HG03521 (cell line): ENCODE results near the gene POMGNT1.

Experiments used
- ATAC-seq: cut with Tn5 transposase; IDR thresholded peaks from one replicate; pipeline ENCODE4 v1.9.1; 2021; ENCODE audit warnings: mild to moderate bottlenecking, moderate library complexity; ENCODE audit not compliant: unreplicated experiment

Gene POMGNT1

GRCh38 chr1:46211051-46211450, 12.8 kb upstream of the POMGNT1 start:
- no peak for ATAC-seq

DNA sequence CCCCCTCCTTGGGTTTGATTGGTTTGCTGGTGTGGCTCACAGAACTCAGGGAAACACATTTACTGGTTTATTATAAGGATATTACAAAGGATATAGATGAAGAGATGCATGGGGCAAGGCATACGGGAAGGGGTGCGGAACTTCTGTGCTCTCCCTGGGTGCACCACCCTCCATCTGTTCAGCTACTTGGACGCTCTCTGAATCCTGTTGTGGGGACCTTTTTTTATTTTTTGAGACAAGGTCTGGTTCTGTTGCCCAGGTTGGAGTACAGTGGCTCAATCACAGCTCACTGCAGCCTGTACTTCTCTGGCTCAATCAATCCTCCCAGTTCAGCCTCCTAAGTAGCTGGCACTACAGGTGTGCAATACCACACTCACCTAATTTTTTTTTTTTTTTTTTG, 12.3 kb upstream of the POMGNT1 start:
- no peak for ATAC-seq

DNA sequence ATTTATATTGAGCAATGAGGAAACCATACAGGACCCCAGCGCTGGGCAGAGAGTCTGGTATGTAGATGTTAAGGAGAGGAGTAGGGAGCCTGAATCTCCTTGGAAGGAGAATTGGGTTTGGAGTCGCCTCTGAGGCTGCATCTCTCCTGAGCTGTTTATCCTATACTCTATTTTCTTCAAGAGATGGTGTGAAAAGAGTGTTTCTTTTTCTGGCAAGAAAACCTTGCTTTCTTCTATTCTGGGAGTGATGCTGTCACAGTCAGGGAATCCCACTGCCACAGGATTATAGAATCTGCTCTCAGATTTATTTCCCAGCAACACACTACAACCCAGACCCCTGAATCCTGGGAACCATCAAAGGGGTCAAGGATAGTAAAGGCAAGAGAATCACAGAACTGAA, 8.2 kb upstream of the POMGNT1 start:
- no peak for ATAC-seq

DNA sequence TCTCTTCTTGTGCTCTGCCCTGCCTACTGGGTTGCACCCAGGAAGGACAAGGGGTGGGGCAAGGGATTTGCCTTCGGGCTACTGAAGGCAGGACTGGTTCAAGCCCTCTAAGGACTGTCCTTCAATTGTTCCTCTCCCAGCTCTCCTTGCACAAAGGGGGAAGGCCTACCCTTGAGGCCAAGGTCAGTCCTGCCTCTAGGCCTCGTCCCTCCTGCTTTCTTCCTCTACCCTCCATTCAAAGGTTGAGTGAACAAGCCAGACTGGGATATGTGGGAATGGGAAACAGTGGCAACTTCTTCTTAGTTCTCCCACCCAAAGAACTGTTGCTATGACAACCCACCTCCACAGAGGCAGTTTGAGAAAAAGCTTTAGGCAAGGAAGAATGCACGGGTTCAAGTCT, 7.6 kb upstream of the POMGNT1 start:
- no peak for ATAC-seq

GRCh38 chr1:46205141-46205540, 6.9 kb upstream of the POMGNT1 start:
- ATAC-seq: no peak

- ATAC-seq: no peak
Measured at GRCh38 chr1:46204406-46204742, 6.1 kb upstream of the POMGNT1 start.

- ATAC-seq: no peak
Measured at GRCh38 chr1:46203738-46204405, 5.6 kb upstream of the POMGNT1 start.

- no peak for ATAC-seq
Measured at GRCh38 chr1:46199233-46199749, 1.1 kb upstream of the POMGNT1 start.

DNA sequence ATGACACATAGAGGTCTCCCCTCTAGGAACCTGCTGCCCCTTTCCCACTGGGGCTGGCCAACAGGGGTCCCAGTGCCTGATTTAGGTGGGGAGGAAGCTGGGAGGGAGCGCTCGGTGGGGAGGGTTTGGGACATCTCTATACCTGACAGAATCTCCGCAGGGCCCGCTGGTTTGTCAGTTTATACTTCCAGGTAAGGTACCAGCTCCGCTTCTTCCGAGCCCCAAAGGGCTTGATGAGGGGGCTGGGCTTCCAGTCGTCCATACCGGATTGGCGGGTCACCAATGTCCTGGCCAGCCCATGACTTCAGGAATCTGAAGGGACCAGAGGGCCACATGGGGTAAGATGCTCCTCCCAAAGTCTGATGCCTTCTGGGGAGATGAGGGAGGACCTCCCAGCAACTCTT, 672 bp downstream of the POMGNT1 start:
- ATAC-seq: no peak

DNA sequence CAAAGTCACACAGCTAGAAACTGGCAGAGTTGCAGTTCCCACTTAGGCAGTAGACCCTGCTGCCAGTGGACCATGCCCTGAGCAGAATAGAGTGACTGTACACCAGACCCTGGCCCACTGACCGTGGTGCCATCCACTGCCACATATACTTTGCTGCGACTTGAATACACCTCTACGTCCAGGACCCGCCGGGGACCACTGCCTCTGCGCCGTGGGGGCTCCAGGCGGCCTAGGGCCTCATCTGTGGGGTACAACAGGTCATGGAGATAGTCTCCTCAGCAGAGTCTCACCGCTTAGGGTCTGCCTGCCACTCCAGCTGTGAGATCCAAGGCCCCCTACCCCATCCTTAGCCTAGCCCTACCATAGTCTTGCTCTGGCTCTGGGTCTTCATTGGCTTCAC, 1.6 kb downstream of the POMGNT1 start:
- ATAC-seq: no peak

- ATAC-seq: no peak
Measured at GRCh38 chr1:46194641-46195193, 3.5 kb downstream of the POMGNT1 start.

DNA sequence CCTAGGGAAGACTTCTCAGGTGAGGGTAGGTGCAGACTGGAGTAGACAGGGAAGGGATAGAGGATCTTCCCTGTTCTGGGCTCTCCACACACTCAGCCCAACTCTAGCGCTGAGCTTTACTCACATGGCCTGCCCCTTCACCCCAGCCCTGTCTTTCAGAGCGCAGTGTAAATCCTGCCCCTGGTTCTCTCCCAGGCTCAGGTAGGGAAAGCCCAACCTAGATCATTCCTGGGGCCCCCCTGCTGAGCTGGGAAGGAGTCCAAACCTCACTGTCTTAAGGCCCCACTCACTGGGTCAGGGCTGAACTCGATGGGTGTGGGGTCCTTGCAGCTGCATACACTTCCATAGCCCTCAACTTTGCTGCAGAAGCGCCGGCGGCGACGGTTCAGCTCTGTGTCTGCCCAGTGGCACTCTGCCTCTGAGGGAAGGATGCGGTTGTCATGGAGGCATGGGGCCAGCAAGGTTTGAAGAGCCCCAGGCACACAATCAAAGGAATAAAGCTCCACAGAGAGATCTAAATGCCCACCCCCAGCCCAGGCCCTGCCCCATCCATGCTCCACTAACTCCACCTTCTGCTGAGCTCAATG, 4.2 kb downstream of the POMGNT1 start:
- no peak for ATAC-seq

GRCh38 chr1:46193285-46193684, 4.9 kb downstream of the POMGNT1 start:
- ATAC-seq: no peak

DNA sequence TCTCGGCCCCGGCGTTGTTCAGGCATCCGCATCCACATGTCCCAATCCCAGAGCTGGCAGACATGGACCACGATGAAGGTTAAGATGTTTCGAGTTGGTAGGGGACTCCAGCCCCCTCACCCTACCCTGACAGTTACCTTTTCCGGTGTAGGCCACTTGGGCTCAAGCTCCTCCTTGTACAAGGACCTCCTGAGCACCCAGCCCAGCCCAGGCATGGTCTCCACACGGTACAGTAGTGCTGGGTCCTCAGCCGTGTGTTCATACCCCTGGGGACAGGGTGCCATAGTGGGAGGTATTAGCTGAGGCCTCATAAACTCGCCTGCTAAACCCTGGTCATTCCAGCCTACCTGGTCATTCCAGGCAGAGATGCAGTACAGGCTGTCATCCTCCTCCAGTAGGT, 6.1 kb downstream of the POMGNT1 start:
- no peak for ATAC-seq

DNA sequence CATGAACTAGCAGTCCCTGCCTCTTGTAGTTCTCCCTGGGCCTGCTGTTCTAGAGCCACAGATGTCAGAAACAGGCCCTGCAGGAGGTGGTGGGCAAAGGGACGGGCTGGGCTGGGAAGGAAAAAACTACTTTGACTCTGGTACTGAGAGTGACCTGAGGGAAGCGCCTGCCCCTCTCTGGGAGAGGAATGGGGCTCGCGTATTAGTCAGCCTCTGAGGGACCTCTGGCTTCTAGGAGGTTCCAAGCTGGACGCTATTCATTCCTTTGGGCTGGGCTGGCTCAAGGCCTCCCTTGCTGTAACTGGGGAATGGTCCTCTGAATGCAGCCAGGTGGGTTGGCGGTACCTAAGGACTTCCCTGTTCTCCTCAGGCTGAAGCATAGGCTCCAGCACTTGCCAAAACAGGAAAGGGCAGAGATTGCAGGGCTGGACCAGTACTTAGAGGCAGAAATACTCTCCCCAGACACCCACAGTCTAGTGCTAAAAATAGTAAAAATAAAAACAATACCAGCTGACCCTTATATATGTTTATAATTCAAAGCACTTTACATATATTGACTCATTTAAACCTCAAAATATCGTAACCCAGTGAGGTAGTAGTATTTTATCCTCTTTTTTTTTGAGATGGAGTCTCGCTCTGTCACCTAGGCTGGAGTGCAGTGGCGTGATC, 7.1 kb downstream of the POMGNT1 start:
- no peak for ATAC-seq

DNA sequence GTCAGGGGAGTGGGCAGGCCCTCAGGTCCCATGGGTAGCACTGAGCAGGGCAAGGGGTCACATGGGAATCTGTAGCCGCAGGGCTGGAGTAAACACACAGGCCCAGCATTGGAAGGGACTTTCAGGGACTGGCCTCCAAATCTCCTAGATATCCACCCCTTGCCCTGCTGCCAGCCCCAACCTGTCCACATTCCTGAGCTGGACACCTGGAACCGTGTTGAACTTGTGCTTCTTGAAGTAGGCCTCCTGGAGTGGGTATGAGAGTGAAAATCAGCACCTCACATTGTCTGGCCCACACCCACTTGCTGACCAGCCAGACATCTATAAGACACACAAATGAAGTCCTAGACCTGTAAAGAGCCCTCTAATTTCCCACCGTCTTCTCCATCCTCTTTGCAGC, 7.7 kb downstream of the POMGNT1 start:
- no peak for ATAC-seq

DNA sequence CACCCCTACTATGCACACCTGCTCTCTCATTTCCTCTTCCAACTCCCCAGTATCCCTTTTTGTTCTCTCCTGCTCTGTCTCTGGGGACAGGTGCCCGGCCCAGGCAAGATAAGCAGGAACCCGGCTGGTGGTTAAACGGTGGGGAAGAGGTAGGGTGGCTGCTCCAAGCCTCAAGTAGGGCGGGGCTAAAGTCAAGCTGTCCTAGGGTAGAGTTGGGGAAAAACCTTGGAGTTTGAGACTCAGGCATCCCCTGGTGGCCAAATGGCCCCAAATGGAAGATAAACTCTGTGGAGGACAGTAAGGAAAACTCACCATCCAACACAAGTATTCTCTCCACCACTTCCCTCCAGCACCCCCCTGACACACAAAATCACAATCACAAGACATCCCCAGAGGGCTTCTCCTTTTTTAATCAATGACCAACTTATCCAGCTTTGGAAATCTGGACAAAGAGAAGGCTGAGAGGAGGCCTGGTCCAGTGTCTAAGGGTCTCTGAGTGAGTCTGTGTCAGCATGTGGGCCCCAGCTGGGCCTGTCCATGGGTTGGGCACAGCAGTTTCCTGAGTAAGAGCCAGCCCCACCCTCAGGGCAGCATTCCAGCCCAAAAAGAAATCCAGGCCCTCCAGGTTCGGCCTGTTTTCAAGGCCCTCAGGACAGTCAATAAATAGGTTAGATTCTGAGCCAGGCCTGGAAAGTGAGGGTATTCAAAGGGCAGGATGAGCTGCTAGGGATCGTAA, 9.8 kb downstream of the POMGNT1 start:
- ATAC-seq: no peak

GRCh38 chr1:46187106-46187869, 10.9 kb downstream of the POMGNT1 start:
- no peak for ATAC-seq

GRCh38 chr1:46186076-46186475, 12.2 kb downstream of the POMGNT1 start:
- no peak for ATAC-seq

GRCh38 chr1:46184920-46185658, 13.1 kb downstream of the POMGNT1 start:
- ATAC-seq: no peak
